ENCODE data around the gene TRAPPC2.

DNA sequence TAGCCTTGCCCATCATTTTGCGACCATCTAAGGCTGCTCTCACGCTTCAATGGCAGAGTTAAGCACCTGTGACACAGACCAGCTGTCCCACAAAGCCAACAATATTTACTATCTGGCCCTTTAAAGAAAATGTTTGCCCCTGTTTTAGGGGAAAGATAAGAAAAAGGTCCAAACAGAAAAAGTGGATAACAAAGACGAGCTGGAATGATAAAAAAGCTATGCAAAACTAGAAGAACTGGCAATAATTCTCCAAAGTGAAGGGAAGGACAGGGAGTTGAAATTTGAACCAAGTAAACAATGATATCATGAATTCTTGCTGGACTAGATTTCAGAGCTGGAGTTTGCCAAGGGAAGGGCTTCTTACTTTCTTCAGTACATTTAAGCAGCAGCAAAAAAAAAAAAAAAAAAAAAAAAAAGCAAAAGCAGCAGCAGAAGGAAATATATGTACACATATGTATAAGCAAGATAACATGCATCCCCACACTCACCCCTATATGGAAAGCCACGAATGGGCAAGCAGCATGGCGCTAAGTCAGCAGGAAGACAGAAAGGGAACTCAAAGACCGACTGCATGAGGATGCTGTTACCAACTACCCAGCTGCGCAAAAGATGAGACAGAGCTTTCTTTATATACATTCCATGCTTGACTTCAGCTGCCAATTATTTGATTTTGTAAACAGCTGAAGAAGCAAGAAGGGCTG, 12.5 kb downstream of the TRAPPC2 start:
- TF ChIP-seq, protein P1, sequence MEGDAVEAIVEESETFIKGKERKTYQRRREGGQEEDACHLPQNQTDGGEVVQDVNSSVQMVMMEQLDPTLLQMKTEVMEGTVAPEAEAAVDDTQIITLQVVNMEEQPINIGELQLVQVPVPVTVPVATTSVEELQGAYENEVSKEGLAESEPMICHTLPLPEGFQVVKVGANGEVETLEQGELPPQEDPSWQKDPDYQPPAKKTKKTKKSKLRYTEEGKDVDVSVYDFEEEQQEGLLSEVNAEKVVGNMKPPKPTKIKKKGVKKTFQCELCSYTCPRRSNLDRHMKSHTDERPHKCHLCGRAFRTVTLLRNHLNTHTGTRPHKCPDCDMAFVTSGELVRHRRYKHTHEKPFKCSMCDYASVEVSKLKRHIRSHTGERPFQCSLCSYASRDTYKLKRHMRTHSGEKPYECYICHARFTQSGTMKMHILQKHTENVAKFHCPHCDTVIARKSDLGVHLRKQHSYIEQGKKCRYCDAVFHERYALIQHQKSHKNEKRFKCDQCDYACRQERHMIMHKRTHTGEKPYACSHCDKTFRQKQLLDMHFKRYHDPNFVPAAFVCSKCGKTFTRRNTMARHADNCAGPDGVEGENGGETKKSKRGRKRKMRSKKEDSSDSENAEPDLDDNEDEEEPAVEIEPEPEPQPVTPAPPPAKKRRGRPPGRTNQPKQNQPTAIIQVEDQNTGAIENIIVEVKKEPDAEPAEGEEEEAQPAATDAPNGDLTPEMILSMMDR (conservative IDR thresholded peaks at IDR 0.05): no peak
- TF ChIP-seq EZH2 (IDR thresholded peaks at IDR 0.05; ENCODE audit: low read depth): no peak

All from PC-9 (cell line).